Stimulated activated CD8-positive, alpha-beta memory T cell treated with anti-CD3 and anti-CD28 coated beads, Interleukin-12 subunit alpha, Interleukin-12 subunit beta, amount 100 ng/mL, for 1 hour (primary cell): ENCODE data around the gene CLDN2.

ENCODE experiments used
- DNase-seq: peaks from one replicate; pipeline ENCODE4 v3.0.0-alpha.2; 2020; ENCODE audit warnings: low read depth

CLDN2 gene

GRCh38 chrX:106927023-106927422 is 6.8 kb downstream of the CLDN2 start:
- DNase-seq: no peak

GRCh38 chrX:106927700-106928099 is 7.5 kb downstream of the CLDN2 start:
- no peak for DNase-seq

- no peak for DNase-seq
These were observed 8.0 kb downstream of the CLDN2 start for GRCh38 chrX:106928227-106928626.

GRCh38 chrX:106931831-106932491 is 11.8 kb downstream of the CLDN2 start:
- no peak for DNase-seq

- no peak for DNase-seq
These were observed 12.3 kb downstream of the CLDN2 start for GRCh38 chrX:106932492-106932923.

- DNase-seq: no peak
These were observed 12.8 kb downstream of the CLDN2 start for GRCh38 chrX:106932960-106933537.

GRCh38 chrX:106933538-106933961 is 13.3 kb downstream of the CLDN2 start:
- DNase-seq: no peak

- DNase-seq: no peak
These were observed 15.0 kb downstream of the CLDN2 start for GRCh38 chrX:106935175-106935574.

- DNase-seq: no peak
These were observed 16.0 kb downstream of the CLDN2 start for GRCh38 chrX:106936246-106936645.

GRCh38 chrX:106939566-106939965 is 19.4 kb downstream of the CLDN2 start:
- no peak for DNase-seq

GRCh38 chrX:106940068-106940467 is 19.9 kb downstream of the CLDN2 start:
- DNase-seq: no peak

- no peak for DNase-seq
These were observed 26.3 kb downstream of the CLDN2 start for GRCh38 chrX:106946464-106946863.

- DNase-seq: no peak
These were observed 28.4 kb downstream of the CLDN2 start for GRCh38 chrX:106948641-106949040.

GRCh38 chrX:106949366-106949765 is 29.2 kb downstream of the CLDN2 start:
- no peak for DNase-seq

GRCh38 chrX:106950381-106950780 is 30.2 kb downstream of the CLDN2 start:
- DNase-seq: no peak

GRCh38 chrX:106951230-106951629 is 31.0 kb downstream of the CLDN2 start:
- DNase-seq: no peak

GRCh38 chrX:106952089-106952488 is 31.9 kb downstream of the CLDN2 start:
- DNase-seq: no peak

- no peak for DNase-seq
These were observed 32.3 kb downstream of the CLDN2 start for GRCh38 chrX:106952538-106952937.

- no peak for DNase-seq
These were observed 32.8 kb downstream of the CLDN2 start for GRCh38 chrX:106952988-106953387.

- no peak for DNase-seq
These were observed 33.8 kb downstream of the CLDN2 start for GRCh38 chrX:106954041-106954440.

GRCh38 chrX:106955004-106955772 is 35.0 kb downstream of the CLDN2 start:
- DNase-seq: no peak

GRCh38 chrX:106957856-106958255 is 37.7 kb downstream of the CLDN2 start:
- DNase-seq: no peak

- DNase-seq: no peak
These were observed 39.7 kb downstream of the CLDN2 start for GRCh38 chrX:106959901-106960300.
